ENCODE measurements around the gene IL21R.

Gene IL21R

DNA sequence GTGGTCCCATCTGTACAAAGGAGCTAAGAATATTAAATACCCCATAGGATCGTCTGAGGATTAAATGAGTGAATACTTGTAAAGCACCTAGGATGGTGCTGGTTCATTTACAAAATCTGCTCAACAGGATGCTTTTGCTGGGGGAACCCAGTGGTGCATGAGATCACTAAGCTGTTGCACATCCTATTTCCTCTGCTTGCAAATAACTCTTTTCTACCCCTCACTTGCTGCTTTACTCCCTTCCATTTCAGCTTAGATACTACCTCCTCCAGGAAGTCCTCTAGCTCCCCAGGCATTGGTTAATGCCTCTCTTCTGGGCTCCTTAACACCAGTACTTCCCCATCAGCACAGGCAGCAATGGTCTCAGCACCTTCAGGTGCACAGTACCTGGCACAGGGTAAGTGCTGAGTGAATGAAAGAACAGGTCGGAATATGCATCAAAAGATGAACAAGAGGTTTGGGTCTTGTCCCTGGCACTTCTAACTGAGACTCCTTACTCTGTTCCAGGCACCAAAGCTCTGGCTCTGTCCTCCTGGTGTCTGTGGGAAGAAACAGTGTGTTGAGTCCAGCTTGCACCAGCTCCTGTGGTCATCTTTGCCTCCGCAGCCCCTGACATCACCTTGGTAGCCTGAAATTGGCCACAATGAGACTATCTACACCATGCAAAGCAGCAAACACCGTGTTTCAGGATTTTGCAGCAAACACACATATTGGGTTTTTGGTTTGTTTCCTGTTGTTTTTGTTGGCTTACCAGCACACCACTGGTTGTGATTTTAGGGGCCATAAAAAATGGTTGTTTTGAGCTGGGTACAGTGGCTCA, 24.1 kb upstream of the IL21R start:
- TF ChIP-seq, protein P1, sequence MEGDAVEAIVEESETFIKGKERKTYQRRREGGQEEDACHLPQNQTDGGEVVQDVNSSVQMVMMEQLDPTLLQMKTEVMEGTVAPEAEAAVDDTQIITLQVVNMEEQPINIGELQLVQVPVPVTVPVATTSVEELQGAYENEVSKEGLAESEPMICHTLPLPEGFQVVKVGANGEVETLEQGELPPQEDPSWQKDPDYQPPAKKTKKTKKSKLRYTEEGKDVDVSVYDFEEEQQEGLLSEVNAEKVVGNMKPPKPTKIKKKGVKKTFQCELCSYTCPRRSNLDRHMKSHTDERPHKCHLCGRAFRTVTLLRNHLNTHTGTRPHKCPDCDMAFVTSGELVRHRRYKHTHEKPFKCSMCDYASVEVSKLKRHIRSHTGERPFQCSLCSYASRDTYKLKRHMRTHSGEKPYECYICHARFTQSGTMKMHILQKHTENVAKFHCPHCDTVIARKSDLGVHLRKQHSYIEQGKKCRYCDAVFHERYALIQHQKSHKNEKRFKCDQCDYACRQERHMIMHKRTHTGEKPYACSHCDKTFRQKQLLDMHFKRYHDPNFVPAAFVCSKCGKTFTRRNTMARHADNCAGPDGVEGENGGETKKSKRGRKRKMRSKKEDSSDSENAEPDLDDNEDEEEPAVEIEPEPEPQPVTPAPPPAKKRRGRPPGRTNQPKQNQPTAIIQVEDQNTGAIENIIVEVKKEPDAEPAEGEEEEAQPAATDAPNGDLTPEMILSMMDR (IDR thresholded peaks at IDR 0.05): no peak

DNA sequence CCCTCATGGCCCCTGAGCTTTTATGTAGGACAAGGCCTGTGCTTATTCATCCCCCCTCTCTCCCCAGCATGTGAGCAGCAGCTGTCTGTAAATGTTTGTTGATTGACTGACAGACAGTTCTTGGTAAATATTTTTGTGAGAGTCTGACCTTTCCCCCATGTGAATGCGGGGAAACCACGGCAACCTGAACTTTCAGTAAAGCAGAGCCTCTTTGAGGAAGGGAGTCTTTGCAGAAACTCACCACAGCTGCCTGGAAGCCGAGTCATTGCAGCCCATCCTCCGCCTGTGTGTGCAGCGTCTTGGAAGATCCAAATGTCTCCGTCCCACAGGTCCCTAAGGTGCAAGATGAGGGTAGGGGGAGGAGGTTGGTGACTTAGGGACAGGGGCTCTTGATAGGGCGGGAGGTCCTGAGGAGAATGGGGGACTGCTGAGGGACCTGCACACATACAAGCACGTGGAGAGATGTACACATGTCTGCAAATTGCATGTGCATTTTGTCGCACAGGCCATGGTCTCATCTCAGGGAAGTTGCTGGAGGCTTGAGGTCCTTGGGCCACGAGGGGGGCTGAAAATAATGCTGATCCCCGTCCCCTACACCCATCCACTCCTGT, 23.0 kb upstream of the IL21R start:
- TF ChIP-seq, protein P1 (IDR thresholded peaks at IDR 0.05): no peak

DNA sequence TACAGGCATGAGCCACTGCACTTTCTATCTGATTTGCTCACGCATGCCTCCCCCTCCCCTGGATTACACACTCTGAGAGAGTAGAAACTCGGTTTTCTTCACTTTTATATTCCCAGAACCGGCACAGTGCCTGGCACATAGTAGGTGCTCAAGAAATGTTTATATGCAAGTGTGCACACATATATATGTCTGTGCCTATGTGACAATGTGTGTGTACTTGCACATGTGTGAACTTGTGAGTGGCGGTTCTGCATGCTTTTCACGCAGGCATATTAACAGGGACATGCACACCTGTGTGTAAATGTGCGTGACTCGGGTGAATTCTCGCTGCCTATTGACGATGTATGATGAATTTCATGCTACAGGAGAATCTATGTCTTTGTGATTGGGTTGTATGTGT, 22.1 kb upstream of the IL21R start:
- TF ChIP-seq, protein P1 (IDR thresholded peaks at IDR 0.05): no peak

DNA sequence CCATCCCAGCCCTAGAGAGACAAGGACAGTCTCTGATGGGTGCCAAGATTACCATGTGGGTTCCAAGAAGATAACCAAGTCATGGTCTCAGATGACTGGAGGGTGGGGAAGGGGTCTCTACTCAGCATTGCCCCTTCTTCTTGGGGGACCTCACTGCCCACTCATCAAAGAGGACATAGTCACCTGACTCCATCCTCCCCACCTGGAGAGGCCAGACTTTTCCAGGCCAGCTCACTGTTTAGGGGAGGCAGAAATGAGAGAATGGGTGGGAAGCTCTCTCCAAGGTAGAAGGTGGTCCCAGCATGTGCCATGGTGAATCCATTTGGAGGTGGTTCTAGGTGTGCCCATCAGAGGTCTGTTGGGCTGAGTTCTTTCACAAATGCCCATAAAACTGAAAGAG, 20.7 kb upstream of the IL21R start:
- TF ChIP-seq, protein P1 (IDR thresholded peaks at IDR 0.05): no peak

DNA sequence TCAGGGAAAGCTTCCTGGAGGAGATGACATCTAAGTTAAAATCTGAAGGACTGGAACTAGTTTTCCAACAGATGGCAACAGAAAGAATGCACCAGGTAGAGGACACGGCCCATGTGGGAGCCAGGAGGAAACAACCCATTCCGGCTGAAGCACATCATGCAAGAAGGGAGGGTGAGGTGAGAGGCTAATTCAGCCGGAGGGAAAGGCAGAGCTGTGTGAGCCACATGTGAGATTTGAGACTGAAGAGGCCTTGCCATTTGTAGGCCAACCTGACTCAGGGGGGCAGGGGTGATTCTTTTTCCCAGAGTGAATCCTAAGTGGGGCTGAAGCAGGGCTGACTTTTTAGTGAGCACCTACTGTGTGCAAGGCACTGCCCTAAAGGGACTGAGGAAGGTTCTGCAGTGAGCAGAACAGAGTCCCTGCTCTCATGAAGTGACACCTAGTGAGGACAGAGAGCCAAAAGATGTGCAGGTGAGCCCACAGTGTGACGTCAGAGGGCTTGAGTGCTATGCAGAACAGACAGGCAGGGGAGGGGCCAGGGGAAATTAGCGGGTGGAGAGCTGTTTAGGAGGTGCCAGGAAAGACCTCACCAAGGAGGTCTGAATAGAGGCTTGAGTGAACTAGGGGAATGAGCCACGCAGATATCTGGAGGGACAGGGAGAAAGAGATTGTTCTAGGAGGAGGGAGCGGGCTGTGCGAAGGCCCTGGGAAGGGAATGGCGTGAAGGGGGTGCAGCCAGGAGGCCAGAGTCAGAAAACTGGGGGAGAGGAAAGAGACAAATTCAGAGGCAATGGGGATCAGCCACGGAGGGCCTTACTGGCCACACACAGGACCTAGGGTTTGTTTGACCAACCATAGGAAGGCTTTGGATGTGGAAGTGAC, 19.8 kb upstream of the IL21R start:
- TF ChIP-seq, protein P1 (IDR thresholded peaks at IDR 0.05): no peak

DNA sequence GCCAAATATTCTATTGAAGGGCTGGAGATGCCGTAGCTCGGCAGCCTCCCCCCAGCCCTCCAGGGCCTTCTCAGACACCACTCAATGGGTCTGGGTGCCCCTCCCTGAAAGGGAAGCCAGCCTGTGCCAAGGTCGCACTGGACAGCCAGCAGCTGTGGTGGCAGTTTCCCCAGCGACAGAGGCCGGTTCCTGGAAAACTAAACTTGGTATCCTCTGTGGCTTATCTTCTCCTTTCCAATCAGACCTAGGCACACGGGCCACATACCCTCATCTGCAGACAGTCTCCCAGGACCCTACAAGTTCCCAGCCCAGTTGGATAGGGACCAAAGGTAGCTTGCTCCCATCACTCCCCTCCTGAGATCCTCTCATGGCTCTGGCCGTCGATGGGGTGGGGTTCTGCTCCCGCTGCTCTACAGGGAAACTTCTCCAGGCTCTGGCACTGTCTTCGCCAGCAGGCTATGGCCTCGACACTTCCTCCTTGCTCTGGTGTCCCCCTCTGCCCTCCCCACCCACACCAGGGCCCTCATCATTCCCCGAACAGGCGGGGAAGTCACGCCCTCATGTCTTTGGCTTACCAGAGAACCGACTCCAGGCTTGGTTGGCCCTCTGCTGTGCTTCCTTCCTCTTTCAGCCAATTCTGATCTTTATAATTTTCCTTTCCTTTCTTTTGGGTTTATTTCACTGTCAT, 18.3 kb upstream of the IL21R start:
- TF ChIP-seq, protein P1 (IDR thresholded peaks at IDR 0.05): no peak

DNA sequence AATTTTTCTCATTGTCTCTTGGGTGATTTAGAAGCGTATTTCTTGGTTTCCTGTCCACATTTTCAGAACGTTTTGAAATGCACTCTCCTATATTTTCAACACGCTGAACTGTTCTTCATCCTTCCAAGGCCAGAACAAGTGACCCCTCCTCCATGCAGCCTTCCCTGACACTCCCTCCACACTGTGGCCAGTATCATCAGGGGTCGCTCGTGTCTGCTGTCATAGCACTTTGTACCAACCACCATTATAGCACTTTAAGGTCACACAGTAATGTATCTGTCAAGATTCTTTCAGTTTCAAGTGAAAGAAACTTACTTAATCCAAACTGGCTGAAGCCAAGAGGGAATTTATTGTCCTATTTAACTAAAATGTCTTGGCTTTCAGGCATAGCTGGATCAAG, 17.5 kb upstream of the IL21R start:
- TF ChIP-seq, protein P1 (IDR thresholded peaks at IDR 0.05): no peak
